Measurements from ENCODE around the gene OR2S2. TPM values are rescaled to one million over a fixed set of nuclear protein-coding genes. Genes with fewer than 3 reads are reported as not detected.
A peak's percentile ranks its signal among the peaks of the same experiment; 100 is the strongest.

Gene OR2S2
- total and polyA plus RNA-seq, 2 of the 4 experiments (the other 2 are of a cell fraction): 0.46 to 0.90 TPM

DNA sequence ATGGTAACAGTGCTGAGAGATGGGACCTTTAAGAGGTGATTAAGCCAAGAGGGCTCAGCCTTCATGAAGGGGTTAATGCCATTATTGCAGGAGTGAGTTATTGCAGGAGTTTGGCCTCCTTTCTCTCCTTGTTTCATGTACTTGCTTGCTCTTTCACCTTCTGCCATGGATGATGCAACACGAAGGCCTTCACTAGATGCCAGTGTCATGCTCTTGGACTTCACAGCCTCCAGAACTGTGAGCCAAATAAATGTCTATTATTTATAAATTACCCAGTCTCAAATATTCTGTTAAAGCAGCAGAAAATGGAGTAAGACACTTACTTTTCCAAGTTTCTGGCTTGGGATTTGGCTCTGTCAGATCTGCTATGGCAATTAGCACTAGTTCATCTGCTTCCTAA, 40.4 kb upstream of the OR2S2 start:
- H3K4ac ChIP-seq (ENCODE audit: low read depth, low read length): no peak overlapping the region
- no peak overlapping the region for H2BK120ac ChIP-seq (ENCODE audit: low read depth, low read length)
- H3K14ac ChIP-seq (replicated peaks; ENCODE audit: low read depth, low read length): no peak overlapping the region
- BruUV-seq (replicated peaks): no TSS peak
- no peak overlapping the region for H2BK15ac ChIP-seq (ENCODE audit: low read depth, low read length)
- no peaks in the 10 kb centered on the region for H3K9me1 ChIP-seq (ENCODE audit: insufficient read depth, low read length)
- no peak overlapping the region for H2AK5ac ChIP-seq (ENCODE audit: low read depth, low read length)
- peaks cover 2% of the 10 kb centered on the region for H3K27me3 ChIP-seq (ENCODE audit: control insufficient read depth, insufficient read depth, low read length)
- peaks cover 3% of the 10 kb centered on the region for H3K4me1 ChIP-seq (ENCODE audit: control insufficient read depth, insufficient read depth, low read length)
- no peak overlapping the region for H4K8ac ChIP-seq (ENCODE audit: low read depth in 2 of 2, low read length in 2 of 2)
- H3K4me2 ChIP-seq (ENCODE audit: low read depth, low read length): no peak overlapping the region
- ATAC-seq (ENCODE audit: low read depth) (no peak), DNase-seq (no peak)
- CTCF ChIA-PET: no interaction called here
- no peaks in the 10 kb centered on the region for H4K20me1 ChIP-seq (ENCODE audit: insufficient read depth, low read length)
- no peak overlapping the region for H3K9ac ChIP-seq (ENCODE audit: low read depth, low read length)
- no peak overlapping the region for H3K56ac ChIP-seq (ENCODE audit: extremely low read depth, insufficient read depth, low read length)
- H3K36me3 ChIP-seq (ENCODE audit: control insufficient read depth, insufficient read depth, low read length): no peaks in the 10 kb centered on the region
- in situ Hi-C loops (cut with MboI; ENCODE audit: low sequenced_read_pairs): no loop called here
- no peak overlapping the region for H4K91ac ChIP-seq (ENCODE audit: insufficient read depth, low read depth, low read length)
- no peak overlapping the region for H2BK5ac ChIP-seq (ENCODE audit: low read depth, low read length, poor library complexity, severe bottlenecking)
- no CpG with 5 or more reads among the region's 1 CpG for WGBS, 2 experiments (ENCODE audit: extremely low coverage in 2 of 2, insufficient read length in 1 of 2)
- H2BK20ac ChIP-seq (ENCODE audit: low read depth, low read length): no peak overlapping the region
- dilution Hi-C loops (cut with HindIII; ENCODE audit: low sequenced_read_pairs, unreplicated experiment): no loop called here
- H3K23ac ChIP-seq (ENCODE audit: low read depth, low read length): no peak overlapping the region
- H3K9me3 ChIP-seq (ENCODE audit: control insufficient read depth, insufficient read depth, low read length): peaks cover 5% of the 10 kb centered on the region; the same call in 1 of the 2 replicates
- no peak overlapping the region for H3K18ac ChIP-seq (ENCODE audit: low read depth, low read length)
- H2AFZ ChIP-seq (replicated peaks; ENCODE audit: low read length, poor library complexity): no peak overlapping the region
- no peak overlapping the region for H4K5ac ChIP-seq (ENCODE audit: low read depth, low read length)
- no peak overlapping the region for H3K4me3 ChIP-seq (ENCODE audit: insufficient read depth, low read depth, low read length)
- intact Hi-C loops (cut with micrococcal nuclease): loop anchor here (5.0 kb wide), 1 partner anchor 36 kb away; no protein-coding TSS in a partner anchor
- POLR2A ChIA-PET (ENCODE audit: unreplicated experiment): no interaction called here
- no peak overlapping the region for H2AK9ac ChIP-seq (replicated peaks; ENCODE audit: low read depth, low read length, poor library complexity)
- H3K27ac ChIP-seq (ENCODE audit: insufficient read depth, low read length): no peak overlapping the region
- no peaks in the 10 kb centered on the region for H3K79me1 ChIP-seq (ENCODE audit: low read depth in 1 of 2, low read length in 2 of 2)
- TF ChIP-seq CEBPB (IDR thresholded peaks at IDR 0.05; ENCODE audit: low read depth, low read length) (peak; percentile 5; the same call in 1 of the 2 replicates), USF2 (IDR thresholded peaks at IDR 0.05; ENCODE audit: low read depth, low read length) (no peak), SMC3 (IDR thresholded peaks at IDR 0.05; ENCODE audit: low read depth, low read length) (no peak), POLR2A (IDR thresholded peaks at IDR 0.05; ENCODE audit: low read depth, low read length) (no peak), FOS (IDR thresholded peaks at IDR 0.05; ENCODE audit: low read depth, low read length) (no peak), MAZ (IDR thresholded peaks at IDR 0.05; ENCODE audit: borderline replicate concordance, low read depth, low read length) (no peak), RCOR1 (IDR thresholded peaks at IDR 0.05; ENCODE audit: insufficient replicate concordance, low read length) (no peak), MAFK (IDR thresholded peaks at IDR 0.05; ENCODE audit: low read depth, low read length) (no peak)

Measured in IMR-90 (cell line).